NB4 (cell line): ENCODE results near the gene TECTB.

Experiments used
- DNase-seq: peaks from one replicate; pipeline ENCODE4 v3.0.0; 2010; ENCODE audit warnings: low read depth
- H3K4me3 ChIP-seq: one replicate; pipeline ENCODE4 v1.5.1; 2011; ENCODE audit warnings: mild to moderate bottlenecking, low read depth, low read length, moderate library complexity
- MYC ChIP-seq: IDR thresholded peaks from 2 replicates; pipeline ENCODE4 v1.6.1; 2011; ENCODE audit warnings: low read depth, low read length
- POLR2A ChIP-seq: IDR thresholded peaks from 2 replicates; pipeline ENCODE4 v1.6.1; 2011; ENCODE audit warnings: mild to moderate bottlenecking; ENCODE audit not compliant: insufficient read length; ENCODE audit errors: extremely low read depth
- TF ChIP-seq, protein P1 (sequence below): IDR thresholded peaks from one replicate; pipeline ENCODE4 v1.5.1; 2012; ENCODE audit warnings: low read depth, low read length
- TF ChIP-seq, protein P2 (sequence below): IDR thresholded peaks from 2 replicates; pipeline ENCODE4 v1.6.1; 2011; ENCODE audit warnings: low read depth, low read length

Gene TECTB

DNA sequence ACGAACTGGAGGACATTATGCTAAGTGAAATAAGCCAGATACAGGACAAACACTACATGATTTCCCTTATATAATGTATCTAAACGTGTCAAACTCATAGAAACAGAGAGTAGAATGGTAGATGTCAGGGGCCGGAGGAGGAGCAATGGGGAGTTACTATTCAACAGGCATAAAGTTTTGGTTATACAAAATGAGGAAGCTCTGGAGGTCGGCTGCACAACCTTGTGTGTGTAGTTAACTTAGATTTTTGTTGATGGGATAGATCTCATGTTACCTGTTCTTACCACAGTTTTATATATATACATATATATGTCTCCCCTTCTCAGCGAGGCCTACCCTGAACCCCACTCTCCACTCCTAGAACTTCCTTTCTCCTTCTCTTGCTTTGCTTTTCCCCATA, 22.4 kb upstream of the TECTB start:
- no peak overlapping the region for H3K4me3 ChIP-seq
- DNase-seq: no peak
- TF ChIP-seq POLR2A: no peak

DNA sequence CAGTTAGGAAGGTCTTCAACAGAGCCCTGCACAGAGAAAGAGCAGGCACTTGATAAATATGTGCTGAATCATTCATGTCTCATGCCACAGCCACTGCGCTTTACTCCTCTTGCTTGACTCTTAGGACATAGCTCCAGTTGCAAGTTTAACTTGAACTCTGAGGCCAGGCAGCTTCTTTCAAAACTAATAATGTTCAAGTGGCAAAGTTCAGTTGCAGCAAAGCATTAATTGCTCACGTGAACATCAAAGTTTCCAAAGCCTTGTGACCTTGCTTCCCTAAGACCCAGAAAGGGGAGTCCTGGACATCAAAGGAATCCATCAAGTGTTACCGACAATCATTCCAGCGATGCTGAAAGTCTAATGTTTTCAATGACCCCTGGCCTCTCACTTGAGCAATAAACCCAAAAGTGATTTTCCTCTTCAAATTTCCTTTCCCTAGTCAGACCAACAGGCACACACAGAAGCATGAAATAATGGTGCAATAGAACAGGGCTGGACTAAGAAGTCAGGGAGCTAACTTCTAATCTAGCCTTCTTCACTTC, 21.8 kb upstream of the TECTB start:
- H3K4me3 ChIP-seq: no peak overlapping the region
- no peak for DNase-seq
- no peak for TF ChIP-seq MYC
- TF ChIP-seq, protein P1, sequence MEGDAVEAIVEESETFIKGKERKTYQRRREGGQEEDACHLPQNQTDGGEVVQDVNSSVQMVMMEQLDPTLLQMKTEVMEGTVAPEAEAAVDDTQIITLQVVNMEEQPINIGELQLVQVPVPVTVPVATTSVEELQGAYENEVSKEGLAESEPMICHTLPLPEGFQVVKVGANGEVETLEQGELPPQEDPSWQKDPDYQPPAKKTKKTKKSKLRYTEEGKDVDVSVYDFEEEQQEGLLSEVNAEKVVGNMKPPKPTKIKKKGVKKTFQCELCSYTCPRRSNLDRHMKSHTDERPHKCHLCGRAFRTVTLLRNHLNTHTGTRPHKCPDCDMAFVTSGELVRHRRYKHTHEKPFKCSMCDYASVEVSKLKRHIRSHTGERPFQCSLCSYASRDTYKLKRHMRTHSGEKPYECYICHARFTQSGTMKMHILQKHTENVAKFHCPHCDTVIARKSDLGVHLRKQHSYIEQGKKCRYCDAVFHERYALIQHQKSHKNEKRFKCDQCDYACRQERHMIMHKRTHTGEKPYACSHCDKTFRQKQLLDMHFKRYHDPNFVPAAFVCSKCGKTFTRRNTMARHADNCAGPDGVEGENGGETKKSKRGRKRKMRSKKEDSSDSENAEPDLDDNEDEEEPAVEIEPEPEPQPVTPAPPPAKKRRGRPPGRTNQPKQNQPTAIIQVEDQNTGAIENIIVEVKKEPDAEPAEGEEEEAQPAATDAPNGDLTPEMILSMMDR: no peak
- TF ChIP-seq, protein P2, sequence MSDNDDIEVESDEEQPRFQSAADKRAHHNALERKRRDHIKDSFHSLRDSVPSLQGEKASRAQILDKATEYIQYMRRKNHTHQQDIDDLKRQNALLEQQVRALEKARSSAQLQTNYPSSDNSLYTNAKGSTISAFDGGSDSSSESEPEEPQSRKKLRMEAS: no peak
- no peak for TF ChIP-seq POLR2A

DNA sequence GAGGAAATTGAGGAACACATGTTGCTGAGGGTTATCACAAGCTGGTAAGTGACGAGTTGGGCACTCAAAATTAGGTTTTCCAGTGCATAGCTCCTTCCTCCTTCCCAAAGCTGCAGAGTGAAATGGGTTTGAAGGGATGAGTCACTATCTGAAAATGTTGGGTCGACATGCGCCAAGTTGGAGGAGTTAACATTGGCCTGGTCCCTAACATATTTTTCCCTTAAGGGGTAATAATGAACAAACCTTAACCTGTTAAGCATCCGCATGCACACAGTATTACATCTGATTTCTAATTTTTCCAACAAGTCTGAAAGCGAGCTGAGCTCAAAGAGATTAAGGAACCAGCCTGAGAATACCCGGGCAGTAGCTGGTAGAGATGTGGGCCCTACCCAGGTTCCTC, 20.7 kb upstream of the TECTB start:
- no peak for DNase-seq
- TF ChIP-seq, protein P1: no peak
- TF ChIP-seq MYC (no peak), POLR2A (no peak)
- TF ChIP-seq, protein P2: no peak
- no peak overlapping the region for H3K4me3 ChIP-seq

DNA sequence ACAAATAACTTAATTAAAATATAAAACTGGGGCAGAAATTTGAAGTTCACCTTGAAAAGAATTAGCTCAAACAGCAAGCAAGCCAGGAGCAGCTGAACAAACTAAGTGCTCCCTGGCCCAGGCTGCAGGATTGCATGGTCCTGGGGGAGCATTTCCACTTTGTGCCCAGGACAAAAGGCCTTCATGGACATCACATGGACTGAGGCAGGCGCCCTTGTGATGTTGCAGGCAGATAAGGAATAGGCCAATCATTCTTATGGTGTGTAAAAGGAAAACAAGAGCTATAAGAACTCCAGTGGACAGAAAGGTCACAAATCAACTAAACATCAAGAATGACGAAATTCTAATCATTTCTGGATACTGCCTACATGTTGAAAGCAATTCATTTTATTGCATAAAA, 17.5 kb upstream of the TECTB start:
- no peak for DNase-seq
- TF ChIP-seq, protein P2: no peak
- TF ChIP-seq POLR2A (no peak), MYC (no peak)
- TF ChIP-seq, protein P1: no peak
- no peak overlapping the region for H3K4me3 ChIP-seq

DNA sequence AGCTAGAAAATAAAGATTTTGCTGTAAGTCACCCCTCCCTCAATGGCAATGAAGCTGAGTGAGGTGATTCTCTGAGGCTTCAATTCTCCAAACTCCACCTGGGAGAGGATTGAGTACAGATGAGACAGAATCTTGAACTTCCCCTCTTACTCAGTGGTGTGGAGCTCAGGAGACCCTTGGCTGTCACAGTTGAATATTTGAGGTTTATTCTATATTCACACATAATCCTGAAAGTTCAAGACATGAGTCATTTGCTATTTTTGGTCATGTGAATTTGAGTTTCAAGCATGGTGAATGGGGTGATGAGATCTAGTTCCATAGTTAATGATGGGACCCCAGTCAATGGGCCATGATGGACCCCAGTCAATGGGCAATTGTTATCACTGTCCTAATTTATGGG, 13.9 kb upstream of the TECTB start:
- DNase-seq: no peak
- no peak overlapping the region for H3K4me3 ChIP-seq
- TF ChIP-seq MYC (no peak), POLR2A (no peak)
- TF ChIP-seq, protein P1: no peak
- TF ChIP-seq, protein P2: no peak

DNA sequence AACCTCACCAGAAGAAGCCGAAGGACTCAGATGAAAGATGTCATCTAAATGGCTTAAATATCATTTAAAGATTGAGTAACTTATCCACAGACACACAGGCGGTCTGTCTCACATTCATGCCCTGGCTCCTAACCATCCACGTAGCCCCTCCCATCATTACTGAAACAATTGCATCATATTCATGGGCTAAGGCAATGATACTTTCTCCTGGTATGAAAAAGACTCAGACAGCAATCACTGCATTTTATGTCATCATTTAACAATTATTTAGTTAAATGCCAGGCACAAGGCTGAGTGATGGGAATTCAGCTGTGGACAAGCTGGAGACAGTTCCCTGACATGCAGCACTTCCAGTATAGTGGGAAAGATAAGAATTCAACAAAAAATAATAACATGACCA, 11.2 kb upstream of the TECTB start:
- no peak for TF ChIP-seq MYC
- TF ChIP-seq, protein P1: no peak
- TF ChIP-seq POLR2A: no peak
- TF ChIP-seq, protein P2: no peak
- no peak overlapping the region for H3K4me3 ChIP-seq
- DNase-seq: no peak
